NCI-H187 treated with DMSO at 0.1 percent for 48 hours (cell line): ENCODE results near the gene CYP2A13.
"Not testable (repeated sequence)": the region's sequence is repeated elsewhere in the genome, so short reads cannot be mapped to it uniquely, and the experiment has no call there.

ENCODE experiments used
- DNase-seq: peaks from one replicate; lab custom pipeline; 2025; lab: John Stamatoyannopoulos, UW

The CYP2A13 gene

DNA sequence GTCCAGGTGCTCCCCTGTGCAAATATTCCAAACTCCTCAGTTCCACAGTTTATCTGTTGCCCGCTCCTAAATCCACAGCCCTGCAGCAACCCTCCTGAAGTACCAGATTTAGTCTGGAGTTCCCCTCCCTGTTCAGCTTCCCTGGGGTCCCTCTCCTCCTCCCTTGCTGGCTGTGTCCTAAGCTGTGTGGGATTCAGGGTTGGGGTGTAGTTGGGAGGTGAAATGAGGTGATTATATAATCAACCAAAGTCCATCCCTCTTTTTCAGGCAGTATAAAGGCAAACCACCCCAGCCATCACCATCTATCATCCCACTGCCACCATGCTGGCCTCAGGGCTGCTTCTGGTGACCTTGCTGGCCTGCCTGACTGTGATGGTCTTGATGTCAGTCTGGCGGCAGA lies at the start of gene CYP2A13:
Gene CYP2A13, plus strand, starts transcription at position 301 of the 400 bp plus-strand sequence. Its CDS starts 21 bp downstream, at position 322.
- no peak for DNase-seq

DNA sequence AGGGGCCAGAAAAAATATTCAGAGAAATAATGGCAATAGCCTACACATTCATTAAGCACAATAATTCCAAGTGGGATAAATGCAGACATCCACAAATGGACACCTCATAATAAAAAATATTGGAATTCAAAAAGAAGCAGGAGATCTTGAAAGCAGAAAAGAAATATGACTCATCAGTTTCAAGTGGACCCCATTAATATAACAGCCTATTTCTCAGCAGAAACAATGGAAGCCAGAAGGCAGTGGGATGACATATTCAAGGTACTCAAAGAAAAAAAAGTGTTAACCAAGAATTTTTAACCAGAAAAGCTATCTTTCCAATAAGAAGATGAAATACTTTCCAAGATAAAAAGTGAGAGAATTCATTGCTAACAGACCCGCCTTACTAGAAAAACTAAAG lies 48.4 kb upstream of the CYP2A13 start:
- no peak for DNase-seq

- not testable (repeated sequence) for DNase-seq
Measured at GRCh38 chr19:41045095-41045494, 43.2 kb upstream of the CYP2A13 start.

DNA sequence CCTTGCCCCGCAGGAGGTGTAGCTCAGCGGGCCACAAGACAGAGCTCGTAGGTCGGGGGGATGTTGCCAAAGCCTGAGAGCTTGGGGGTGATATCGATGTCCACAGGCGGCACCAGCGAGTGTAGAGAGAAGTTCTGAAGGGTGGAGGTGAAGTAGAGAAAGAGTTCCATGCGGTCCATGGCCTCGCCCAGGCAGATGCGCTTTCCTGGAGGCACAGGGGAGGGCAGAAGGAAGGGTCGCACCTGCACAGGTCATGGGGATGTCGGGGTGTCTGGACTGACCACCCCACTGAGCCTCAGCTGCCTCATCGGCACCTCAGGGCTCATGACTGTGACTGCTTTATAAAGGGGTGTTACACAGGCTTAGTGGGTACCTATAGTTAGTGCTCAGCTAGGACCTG lies 37.8 kb upstream of the CYP2A13 start:
- DNase-seq = no peak

DNA sequence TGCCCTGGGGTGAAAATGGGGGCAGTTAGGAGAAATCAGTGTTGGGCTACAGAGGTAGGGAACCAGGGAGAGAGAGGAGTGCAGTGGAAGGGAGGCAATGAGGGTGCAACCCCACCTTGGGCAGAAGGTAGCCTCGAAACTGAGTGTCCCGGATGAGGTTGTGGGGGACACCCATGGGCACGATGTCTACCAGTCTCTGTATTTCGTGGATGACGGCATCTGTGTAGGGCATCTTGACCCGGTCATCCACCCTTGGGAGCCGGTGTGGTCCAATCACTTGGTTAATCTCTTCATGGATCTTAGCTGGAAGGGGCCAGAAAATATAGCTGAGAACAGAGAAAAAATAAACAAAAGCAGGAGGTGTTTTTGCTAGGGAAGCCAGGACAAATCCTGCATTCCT lies 36.1 kb upstream of the CYP2A13 start:
- DNase-seq = not testable (repeated sequence)

DNA sequence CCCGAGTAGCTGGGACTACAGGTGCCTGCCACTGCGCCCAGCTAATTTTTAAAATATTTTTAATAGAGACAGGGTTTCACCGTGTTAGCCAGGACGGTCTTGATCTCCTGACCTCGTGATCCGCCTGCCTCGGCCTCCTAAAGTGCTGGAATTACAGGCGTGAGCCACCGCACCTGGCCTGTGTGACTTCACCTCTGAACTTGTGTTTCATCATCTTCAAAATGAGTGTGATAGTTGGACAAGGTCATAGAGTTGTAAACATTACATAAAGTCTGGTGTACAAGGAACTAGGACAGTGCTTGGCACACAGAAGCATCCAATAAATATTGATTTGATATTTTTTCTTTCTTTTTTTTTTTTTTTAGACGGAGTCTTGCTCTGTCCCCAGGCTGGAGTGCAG lies 34.9 kb upstream of the CYP2A13 start:
- not testable (repeated sequence) for DNase-seq

GRCh38 chr19:41064974-41065569 lies 23.2 kb upstream of the CYP2A13 start:
- DNase-seq = no peak

GRCh38 chr19:41076286-41076685 lies 12.0 kb upstream of the CYP2A13 start:
- DNase-seq = no peak

DNA sequence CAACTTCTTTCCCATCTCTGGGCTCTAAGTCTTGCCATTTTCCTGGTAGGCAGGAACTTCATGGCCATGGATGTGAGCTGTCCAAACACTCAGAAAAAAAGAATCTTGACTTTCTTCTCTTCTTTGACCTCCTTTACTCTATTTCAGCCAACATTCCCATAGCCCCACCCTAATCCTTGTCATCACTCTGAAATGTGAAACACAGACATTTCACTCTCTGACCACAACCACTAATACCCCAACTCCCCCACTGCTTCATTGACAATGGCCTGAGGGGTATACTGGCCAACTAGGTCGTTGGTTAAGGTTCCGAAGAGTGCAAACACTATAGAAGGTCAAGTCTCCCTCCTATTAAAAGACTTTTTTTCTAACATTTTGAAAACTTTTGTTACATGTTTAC lies 4.7 kb upstream of the CYP2A13 start:
- no peak for DNase-seq

- DNase-seq = no peak
Measured at GRCh38 chr19:41085748-41086415, 2.4 kb upstream of the CYP2A13 start.

GRCh38 chr19:41089959-41090358 lies 1.7 kb downstream of the CYP2A13 start:
- no peak for DNase-seq

GRCh38 chr19:41095703-41096102 lies 7.5 kb downstream of the CYP2A13 start:
- DNase-seq = no peak

GRCh38 chr19:41096353-41096752 lies 8.1 kb downstream of the CYP2A13 start:
- DNase-seq = no peak

DNA sequence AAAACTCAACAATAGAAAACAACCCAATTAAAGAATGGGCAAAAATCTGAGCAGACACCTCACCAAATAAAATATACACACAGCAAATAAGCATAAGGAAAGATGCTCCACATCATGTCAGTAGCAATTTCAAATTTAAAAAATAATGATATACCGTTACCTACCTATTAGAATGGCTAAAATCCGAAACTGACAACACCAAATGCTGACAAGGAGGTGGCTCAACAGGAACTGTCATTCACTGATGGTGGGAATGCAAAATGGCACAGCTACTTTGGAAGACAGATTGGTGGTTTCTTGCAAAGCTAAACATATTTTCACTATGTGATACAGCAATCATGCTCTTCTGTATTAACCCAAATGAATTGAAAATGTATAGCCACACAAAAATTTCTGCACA lies 9.1 kb downstream of the CYP2A13 start:
- no peak for DNase-seq

DNA sequence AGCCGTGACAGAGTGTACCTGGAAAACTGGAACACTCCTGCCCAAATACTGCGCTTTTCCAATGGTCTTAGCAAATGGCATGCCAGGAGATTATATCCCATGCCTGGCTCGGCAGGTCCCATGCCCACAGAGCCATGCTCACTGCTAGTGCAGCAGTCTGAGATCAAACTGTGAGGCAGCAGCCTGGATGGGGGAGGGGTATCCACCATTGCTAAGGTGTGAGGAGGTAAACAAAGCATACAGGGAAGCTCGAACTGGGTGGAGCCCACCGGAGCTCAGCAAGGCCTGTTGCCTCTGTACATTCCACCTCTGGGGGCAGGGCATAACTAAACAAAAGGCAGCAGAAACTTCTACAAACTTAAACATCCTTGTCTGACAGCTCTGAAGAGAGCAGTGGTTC lies 10.5 kb downstream of the CYP2A13 start:
- no peak for DNase-seq

DNA sequence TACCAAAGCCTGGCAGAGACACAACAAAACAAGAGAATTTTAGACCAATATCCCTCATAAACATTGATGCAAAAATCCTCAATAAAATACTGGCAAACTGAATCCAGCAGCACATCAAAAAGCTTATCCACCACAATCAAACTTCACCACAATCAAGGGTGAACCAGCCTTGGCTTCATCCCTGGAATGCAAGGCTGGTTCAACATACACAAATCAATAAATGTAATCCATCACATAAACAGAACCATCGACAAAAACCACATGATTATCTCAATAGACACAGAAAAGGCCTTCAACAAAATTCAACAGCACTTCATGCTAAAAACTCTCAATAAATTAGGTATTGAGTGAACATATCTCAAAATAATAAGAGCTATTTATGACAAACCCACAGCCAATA lies 14.0 kb downstream of the CYP2A13 start:
- DNase-seq = not testable (repeated sequence)

- DNase-seq = no peak
Measured at GRCh38 chr19:41106177-41106576, 17.9 kb downstream of the CYP2A13 start.

DNA sequence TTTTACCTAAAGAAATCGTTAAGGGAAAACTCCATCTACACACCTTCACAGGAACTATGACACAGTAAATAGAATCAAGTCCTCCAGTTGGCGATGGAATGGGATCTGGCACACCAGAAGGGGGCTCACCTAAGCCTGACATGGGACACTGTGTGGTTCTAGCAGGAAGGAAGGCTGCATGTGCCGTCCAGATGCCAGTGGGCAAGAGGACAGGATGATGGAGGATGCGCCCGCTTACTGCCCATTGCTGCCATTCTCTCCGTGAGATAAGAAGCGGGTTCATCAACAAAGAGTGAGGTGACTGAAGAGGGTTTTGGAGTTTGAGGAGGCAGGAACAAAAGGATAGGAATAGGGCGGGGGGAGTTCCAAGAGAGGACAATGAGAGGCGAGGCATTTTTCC lies 23.0 kb downstream of the CYP2A13 start:
- no peak for DNase-seq

- no peak for DNase-seq
Measured at GRCh38 chr19:41111750-41112295, 23.6 kb downstream of the CYP2A13 start.

DNA sequence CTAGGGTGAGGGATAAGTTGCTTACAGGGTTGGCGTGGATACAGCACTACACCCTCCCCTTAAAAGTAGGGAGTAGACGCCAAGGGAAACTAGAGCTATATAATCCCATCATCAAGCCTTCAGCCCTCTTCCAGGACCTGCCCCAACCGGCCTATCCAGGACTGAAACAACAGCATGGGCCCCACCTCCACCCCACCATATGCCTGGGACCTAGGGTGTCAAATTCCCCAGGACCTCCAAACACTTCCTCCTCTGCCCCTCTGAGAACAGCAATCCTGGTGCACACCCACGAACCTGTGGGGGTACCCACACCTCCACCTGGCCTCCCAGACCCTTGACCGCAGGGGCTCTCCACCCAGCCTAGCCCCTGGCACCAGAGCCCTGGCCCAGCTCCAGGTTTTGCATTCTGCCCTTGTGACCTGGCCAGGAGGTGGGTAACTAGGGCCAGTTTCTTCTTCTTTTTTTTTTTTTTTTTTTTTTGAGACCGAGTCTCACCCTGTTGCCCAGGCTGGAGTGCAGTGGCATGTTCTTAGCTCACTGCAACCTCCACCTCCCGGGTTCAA lies 24.6 kb downstream of the CYP2A13 start:
- no peak for DNase-seq

- no peak for DNase-seq
Measured at GRCh38 chr19:41114132-41114531, 25.9 kb downstream of the CYP2A13 start, which contains the start of gene CYP2F1. TSS of gene CYP2F1 (plus strand) at chr19:41114432. CDS start at chr19:41116189, 1,757 bp downstream.

GRCh38 chr19:41116261-41116660 lies 28.0 kb downstream of the CYP2A13 start:
- no peak for DNase-seq
